RWPE2 (cell line): ENCODE data around the gene TRIP13.

Experiments
- ATAC-seq: fragments of 200-7000 bp; cut with Tn5 transposase; 3 replicates; pipeline ENCODE4 v1.9.1; 2021; ENCODE audit warnings: low read depth
- DNase-seq: peaks from one replicate; pipeline ENCODE4 v3.0.0-alpha.2; 2020; ENCODE audit warnings: low spot score
- H3K27ac ChIP-seq: fragments of 450-650 bp; 2 replicates; pipeline ENCODE4 v1.5.1; 2017; ENCODE audit warnings: mild to moderate bottlenecking; ENCODE audit not compliant: poor library complexity, severe bottlenecking
- H3K27me3 ChIP-seq: fragments of 250-450 bp; sonication (Bioruptor Pico); 2 replicates; pipeline ENCODE4 v1.5.1; 2021; ENCODE audit warnings: mild to moderate bottlenecking, moderate library complexity; ENCODE audit not compliant: insufficient read depth, poor library complexity, severe bottlenecking
- H3K36me3 ChIP-seq: fragments of 250-450 bp; sonication (Bioruptor Pico); 2 replicates; pipeline ENCODE4 v1.5.1; 2020; ENCODE audit warnings: low read depth, mild to moderate bottlenecking, moderate library complexity
- H3K4me1 ChIP-seq: fragments of 250-450 bp; sonication (Bioruptor Pico); 2 replicates; pipeline ENCODE4 v1.5.1; 2021; ENCODE audit warnings: mild to moderate bottlenecking, moderate library complexity; ENCODE audit not compliant: insufficient read depth, poor library complexity, severe bottlenecking
- H3K4me3 ChIP-seq: fragments of 250-450 bp; sonication (Bioruptor Pico); 2 replicates; pipeline ENCODE4 v1.5.1; 2021; ENCODE audit warnings: mild to moderate bottlenecking, moderate library complexity; ENCODE audit not compliant: severe bottlenecking
- H3K9me3 ChIP-seq: fragments of 250-450 bp; sonication (Bioruptor Pico); 2 replicates; pipeline ENCODE4 v1.5.1; 2021; ENCODE audit warnings: mild to moderate bottlenecking, moderate library complexity; ENCODE audit not compliant: severe bottlenecking
- TF ChIP-seq, protein P1 (sequence below): fragments of 450-650 bp; IDR thresholded peaks from one replicate; pipeline ENCODE4 v1.5.1; 2017; ENCODE audit warnings: mild to moderate bottlenecking, moderate library complexity; ENCODE audit not compliant: poor library complexity, severe bottlenecking

TRIP13 gene

DNA sequence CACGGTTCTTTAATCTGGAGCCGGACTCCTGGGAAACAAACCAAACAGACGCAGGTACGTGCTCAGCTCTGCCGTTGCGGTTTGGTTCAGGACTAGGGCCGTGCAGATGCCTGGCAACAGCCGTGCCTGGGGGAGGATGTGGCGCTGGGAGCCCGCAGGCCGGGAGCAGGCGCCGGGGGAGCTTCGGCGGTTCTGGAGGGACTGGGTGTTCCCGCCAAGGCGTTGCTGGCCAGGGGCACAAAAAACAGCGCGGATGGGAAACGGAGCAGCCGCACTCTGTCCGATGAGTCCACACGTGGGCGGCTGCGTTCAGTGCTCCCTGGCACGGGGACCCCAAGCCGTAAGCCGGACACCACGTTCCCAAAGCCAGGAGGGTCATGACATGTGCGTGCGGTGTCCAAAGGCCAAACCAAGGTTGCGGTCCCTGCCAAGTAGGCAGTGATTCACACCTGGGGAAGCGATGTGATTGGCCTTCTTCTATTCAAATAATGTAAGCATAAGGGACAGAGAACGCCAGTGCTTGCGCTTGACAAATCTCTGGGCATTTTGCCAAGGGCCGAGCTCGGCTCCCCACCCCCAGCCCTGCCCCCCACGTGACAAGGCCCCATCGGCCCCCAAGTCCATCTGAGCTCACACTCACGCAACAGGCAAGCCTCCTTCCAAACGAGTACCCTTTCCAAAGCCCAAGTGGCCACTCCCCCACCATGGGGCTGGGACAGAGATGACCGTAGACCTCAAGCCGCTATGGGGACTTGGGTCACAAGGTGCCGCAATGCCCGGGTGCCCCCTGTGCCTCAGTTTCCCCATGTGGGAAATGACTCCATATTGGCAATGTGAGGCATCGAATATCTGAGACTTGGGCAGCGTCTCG is 66.3 kb downstream of the TRIP13 start:
- H3K27me3 ChIP-seq, result peaks cover 3% of the 10 kb centered on the region
- H3K27ac ChIP-seq, result peak overlapping the region; percentile 22
- no peaks in the 10 kb centered on the region for H3K9me3 ChIP-seq
- ATAC-seq (peak; percentile 75), DNase-seq (peak; percentile 89)
- H3K36me3 ChIP-seq, result no peaks in the 10 kb centered on the region
- no peak overlapping the region for H3K4me3 ChIP-seq
- H3K4me1 ChIP-seq, result peaks cover 28% of the 10 kb centered on the region
- TF ChIP-seq, protein P1, sequence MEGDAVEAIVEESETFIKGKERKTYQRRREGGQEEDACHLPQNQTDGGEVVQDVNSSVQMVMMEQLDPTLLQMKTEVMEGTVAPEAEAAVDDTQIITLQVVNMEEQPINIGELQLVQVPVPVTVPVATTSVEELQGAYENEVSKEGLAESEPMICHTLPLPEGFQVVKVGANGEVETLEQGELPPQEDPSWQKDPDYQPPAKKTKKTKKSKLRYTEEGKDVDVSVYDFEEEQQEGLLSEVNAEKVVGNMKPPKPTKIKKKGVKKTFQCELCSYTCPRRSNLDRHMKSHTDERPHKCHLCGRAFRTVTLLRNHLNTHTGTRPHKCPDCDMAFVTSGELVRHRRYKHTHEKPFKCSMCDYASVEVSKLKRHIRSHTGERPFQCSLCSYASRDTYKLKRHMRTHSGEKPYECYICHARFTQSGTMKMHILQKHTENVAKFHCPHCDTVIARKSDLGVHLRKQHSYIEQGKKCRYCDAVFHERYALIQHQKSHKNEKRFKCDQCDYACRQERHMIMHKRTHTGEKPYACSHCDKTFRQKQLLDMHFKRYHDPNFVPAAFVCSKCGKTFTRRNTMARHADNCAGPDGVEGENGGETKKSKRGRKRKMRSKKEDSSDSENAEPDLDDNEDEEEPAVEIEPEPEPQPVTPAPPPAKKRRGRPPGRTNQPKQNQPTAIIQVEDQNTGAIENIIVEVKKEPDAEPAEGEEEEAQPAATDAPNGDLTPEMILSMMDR, result no peak

DNA sequence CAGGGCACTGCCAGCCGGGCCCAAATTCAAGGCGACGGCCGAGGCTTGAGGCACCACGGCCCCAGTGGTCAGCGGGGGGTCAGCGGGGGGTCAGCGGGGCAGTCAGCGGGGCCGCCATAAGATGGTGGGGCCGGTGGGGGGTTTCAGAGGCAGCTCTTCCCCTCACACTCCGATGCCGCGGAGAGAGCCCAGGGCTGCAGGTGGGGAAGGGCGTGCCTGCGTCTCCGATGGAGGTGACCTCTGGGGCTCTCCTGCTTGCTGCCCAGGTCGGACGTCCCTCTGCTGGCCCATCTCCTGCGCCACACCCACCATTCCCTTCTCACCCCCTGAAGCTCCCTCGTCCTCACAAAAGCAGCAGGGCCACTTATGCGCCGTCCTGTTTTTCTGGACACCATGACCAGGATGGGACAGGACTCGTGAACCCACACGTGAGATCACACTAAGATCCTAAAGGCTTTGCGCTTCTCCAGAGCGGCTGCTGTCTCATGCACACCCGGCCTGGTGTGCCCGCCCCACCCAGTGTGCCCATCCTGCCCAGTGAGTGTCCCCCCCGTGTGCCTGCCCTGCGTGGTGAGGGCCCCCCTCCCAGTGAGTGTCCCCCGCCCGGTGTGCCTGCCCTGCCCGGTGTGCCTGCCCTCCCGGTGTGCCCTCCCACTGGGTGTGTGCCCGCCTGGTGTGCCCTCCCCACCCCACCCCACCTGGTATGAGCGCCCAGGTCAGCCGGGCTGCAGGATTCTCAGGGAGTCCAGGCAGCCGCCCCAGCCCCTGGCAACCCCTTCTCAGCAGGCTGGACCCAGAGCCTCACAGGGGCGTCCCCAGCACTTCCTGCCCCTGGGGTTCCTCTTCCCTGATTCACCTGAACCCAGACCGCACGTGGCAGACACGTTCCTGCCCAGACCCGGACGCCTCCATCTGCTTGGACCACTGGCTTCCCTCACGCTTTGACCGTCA is 67.2 kb downstream of the TRIP13 start:
- Histone ChIP-seq H3K4me1 (peaks cover 28% of the 10 kb centered on the region), H3K9me3 (no peaks in the 10 kb centered on the region), H3K36me3 (no peaks in the 10 kb centered on the region), H3K4me3 (no peak overlapping the region), H3K27ac (no peak overlapping the region), H3K27me3 (peaks cover 3% of the 10 kb centered on the region)
- ATAC-seq (no peak), DNase-seq (peak; percentile 68)
- TF ChIP-seq, protein P1, result no peak

DNA sequence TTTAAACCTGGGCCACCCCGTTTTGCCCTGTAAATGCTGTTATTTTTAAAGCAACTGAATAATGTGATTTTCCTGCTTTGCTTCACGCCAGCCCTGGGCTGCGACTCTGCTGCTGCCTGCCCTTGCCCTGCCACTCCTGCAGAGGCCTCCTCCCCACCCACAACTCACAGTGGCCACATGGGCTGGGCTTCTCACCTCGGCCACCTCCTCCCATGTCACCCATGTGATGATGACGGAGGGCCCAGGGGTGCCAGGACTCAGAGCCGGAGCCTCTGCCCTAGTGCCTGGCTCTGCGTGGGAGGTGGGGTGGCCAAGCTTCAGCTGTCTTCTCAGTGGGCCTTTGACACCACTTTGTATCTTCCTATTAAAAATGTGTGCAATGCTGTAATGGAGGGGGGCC is 67.9 kb downstream of the TRIP13 start:
- DNase-seq (peak; percentile 59), ATAC-seq (no peak)
- Histone ChIP-seq H3K27ac (no peak overlapping the region), H3K36me3 (no peaks in the 10 kb centered on the region), H3K4me1 (peaks cover 28% of the 10 kb centered on the region), H3K27me3 (peaks cover 2% of the 10 kb centered on the region), H3K9me3 (no peaks in the 10 kb centered on the region), H3K4me3 (no peak overlapping the region)
- TF ChIP-seq, protein P1, result no peak

DNA sequence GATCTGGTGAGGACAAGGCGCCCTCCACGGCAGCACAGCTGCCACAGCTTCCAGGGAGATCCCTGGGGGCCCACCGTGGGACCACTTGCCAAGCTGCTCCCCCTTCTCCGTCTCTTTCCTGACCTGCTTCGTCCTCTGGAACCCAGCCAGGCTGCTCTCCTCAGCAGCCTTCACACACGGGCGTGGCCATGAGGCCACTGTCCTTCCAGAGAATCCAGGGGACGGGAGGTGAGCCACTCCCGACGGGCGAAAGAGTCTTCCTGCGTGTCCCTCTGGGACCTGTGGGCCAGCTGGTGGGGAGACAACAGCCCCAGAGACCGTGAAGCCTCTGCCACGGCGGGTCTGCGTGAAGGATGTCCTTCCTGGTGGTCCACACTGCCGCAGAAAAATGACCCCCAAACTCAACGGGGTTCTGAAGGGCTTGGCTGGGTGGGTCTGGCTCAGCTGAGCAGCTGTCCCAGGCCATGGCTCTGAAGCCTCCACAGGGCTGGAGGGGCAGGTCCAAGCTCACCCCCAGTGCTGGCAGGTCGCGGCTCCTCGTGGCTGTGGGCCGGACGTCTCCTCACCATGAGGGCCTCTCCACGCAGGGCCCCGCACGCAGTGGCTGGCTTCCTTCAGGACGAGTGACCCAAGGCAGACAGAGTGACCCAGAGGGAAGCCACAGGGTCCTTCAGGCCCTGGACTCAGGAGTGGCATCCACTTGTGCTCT is 68.5 kb downstream of the TRIP13 start:
- no peak overlapping the region for H3K4me3 ChIP-seq
- peaks cover 28% of the 10 kb centered on the region for H3K4me1 ChIP-seq
- TF ChIP-seq, protein P1, result no peak
- H3K27ac ChIP-seq, result no peak overlapping the region
- no peaks in the 10 kb centered on the region for H3K36me3 ChIP-seq
- peaks cover 8% of the 10 kb centered on the region for H3K27me3 ChIP-seq
- DNase-seq (peak; percentile 69), ATAC-seq (no peak)
- H3K9me3 ChIP-seq, result no peaks in the 10 kb centered on the region
